Liver (tissue), 3 donors: ENCODE data around the gene MOB4.

Experiments used
- EGR1 ChIP-seq, 2 donors: IDR thresholded peaks; 2 replicates each; pipeline ENCODE4 v1.6.1; 2016 to 2018; ENCODE audit warnings: antibody characterized with exemption in 2 of 2, low read depth in 2 of 2
- FOXA1 ChIP-seq: IDR thresholded peaks from 2 replicates; pipeline ENCODE4 v1.6.1; 2016; ENCODE audit warnings: antibody characterized with exemption
- GABPA ChIP-seq, 2 donors: IDR thresholded peaks in 1 of 2; conservative IDR thresholded peaks in 1 of 2; 2 replicates each; pipeline ENCODE4 v1.6.1; 2016; ENCODE audit warnings: antibody characterized with exemption in 2 of 2, mild to moderate bottlenecking in 1 of 2, moderate library complexity in 1 of 2
- JUND ChIP-seq, 2 donors: IDR thresholded peaks; 2 replicates each; pipeline ENCODE4 v1.6.1; 2016; ENCODE audit warnings: antibody characterized with exemption in 2 of 2
- RAD21 ChIP-seq, 2 donors: IDR thresholded peaks; 2 replicates each; pipeline ENCODE4 v1.6.1; 2016; ENCODE audit warnings: antibody characterized with exemption in 2 of 2, mild to moderate bottlenecking in 2 of 2
- RXRA ChIP-seq, 2 donors: IDR thresholded peaks; 2 replicates each; pipeline ENCODE4 v1.6.1; 2017 to 2018; ENCODE audit warnings: antibody characterized with exemption in 2 of 2, mild to moderate bottlenecking in 1 of 2
- TAF1 ChIP-seq: conservative IDR thresholded peaks from 2 replicates; pipeline ENCODE4 v1.6.1; 2016; ENCODE audit warnings: antibody characterized with exemption, mild to moderate bottlenecking
- TF ChIP-seq, protein P1 (sequence below): fragments of 150-350 bp; IDR thresholded peaks from 2 replicates; pipeline ENCODE4 v1.5.1; 2017; ENCODE audit warnings: improper control_type of control experiment, low read depth, low read length; ENCODE audit not compliant: missing input control
- TF ChIP-seq, protein P2 (sequence below): IDR thresholded peaks from 2 replicates; pipeline ENCODE4 v1.6.1; 2016; ENCODE audit warnings: antibody characterized with exemption
- TF ChIP-seq, protein P3 (sequence below): IDR thresholded peaks from 2 replicates; pipeline ENCODE4 v1.6.1; 2016; ENCODE audit warnings: antibody characterized with exemption
- TF ChIP-seq, protein P4 (sequence below): IDR thresholded peaks from 2 replicates; pipeline ENCODE4 v1.6.1; 2016; ENCODE audit warnings: antibody characterized with exemption, mild to moderate bottlenecking
- donor health status: healthy.
- donor health status: healthy.

DNA sequence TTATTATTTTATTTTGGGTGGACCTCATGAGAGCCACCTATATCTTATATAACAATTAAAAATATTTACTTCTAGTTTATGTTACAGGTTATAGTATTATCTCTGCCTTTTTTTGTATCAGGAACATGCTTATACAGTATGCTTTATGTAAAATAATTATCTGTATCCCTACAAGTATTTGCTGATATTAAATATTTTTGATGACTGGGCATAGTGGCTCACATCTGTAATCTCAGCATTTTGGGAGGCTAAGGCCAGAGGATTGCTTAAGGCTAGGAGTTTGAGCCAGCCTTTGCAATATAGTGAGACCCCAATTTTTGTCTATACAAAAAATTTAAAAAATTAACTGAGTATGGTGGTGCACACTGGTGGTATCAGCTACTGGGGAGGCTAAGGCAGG lies 39.6 kb downstream of the MOB4 start:
- TF ChIP-seq, protein P1, sequence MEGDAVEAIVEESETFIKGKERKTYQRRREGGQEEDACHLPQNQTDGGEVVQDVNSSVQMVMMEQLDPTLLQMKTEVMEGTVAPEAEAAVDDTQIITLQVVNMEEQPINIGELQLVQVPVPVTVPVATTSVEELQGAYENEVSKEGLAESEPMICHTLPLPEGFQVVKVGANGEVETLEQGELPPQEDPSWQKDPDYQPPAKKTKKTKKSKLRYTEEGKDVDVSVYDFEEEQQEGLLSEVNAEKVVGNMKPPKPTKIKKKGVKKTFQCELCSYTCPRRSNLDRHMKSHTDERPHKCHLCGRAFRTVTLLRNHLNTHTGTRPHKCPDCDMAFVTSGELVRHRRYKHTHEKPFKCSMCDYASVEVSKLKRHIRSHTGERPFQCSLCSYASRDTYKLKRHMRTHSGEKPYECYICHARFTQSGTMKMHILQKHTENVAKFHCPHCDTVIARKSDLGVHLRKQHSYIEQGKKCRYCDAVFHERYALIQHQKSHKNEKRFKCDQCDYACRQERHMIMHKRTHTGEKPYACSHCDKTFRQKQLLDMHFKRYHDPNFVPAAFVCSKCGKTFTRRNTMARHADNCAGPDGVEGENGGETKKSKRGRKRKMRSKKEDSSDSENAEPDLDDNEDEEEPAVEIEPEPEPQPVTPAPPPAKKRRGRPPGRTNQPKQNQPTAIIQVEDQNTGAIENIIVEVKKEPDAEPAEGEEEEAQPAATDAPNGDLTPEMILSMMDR = no peak
- no peak for TF ChIP-seq TAF1
- no peak for TF ChIP-seq FOXA1
- TF ChIP-seq, protein P2, sequence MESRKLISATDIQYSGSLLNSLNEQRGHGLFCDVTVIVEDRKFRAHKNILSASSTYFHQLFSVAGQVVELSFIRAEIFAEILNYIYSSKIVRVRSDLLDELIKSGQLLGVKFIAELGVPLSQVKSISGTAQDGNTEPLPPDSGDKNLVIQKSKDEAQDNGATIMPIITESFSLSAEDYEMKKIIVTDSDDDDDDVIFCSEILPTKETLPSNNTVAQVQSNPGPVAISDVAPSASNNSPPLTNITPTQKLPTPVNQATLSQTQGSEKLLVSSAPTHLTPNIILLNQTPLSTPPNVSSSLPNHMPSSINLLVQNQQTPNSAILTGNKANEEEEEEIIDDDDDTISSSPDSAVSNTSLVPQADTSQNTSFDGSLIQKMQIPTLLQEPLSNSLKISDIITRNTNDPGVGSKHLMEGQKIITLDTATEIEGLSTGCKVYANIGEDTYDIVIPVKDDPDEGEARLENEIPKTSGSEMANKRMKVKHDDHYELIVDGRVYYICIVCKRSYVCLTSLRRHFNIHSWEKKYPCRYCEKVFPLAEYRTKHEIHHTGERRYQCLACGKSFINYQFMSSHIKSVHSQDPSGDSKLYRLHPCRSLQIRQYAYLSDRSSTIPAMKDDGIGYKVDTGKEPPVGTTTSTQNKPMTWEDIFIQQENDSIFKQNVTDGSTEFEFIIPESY = no peak
- TF ChIP-seq, protein P3, sequence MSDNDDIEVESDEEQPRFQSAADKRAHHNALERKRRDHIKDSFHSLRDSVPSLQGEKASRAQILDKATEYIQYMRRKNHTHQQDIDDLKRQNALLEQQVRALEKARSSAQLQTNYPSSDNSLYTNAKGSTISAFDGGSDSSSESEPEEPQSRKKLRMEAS = no peak
- TF ChIP-seq, protein P4, sequence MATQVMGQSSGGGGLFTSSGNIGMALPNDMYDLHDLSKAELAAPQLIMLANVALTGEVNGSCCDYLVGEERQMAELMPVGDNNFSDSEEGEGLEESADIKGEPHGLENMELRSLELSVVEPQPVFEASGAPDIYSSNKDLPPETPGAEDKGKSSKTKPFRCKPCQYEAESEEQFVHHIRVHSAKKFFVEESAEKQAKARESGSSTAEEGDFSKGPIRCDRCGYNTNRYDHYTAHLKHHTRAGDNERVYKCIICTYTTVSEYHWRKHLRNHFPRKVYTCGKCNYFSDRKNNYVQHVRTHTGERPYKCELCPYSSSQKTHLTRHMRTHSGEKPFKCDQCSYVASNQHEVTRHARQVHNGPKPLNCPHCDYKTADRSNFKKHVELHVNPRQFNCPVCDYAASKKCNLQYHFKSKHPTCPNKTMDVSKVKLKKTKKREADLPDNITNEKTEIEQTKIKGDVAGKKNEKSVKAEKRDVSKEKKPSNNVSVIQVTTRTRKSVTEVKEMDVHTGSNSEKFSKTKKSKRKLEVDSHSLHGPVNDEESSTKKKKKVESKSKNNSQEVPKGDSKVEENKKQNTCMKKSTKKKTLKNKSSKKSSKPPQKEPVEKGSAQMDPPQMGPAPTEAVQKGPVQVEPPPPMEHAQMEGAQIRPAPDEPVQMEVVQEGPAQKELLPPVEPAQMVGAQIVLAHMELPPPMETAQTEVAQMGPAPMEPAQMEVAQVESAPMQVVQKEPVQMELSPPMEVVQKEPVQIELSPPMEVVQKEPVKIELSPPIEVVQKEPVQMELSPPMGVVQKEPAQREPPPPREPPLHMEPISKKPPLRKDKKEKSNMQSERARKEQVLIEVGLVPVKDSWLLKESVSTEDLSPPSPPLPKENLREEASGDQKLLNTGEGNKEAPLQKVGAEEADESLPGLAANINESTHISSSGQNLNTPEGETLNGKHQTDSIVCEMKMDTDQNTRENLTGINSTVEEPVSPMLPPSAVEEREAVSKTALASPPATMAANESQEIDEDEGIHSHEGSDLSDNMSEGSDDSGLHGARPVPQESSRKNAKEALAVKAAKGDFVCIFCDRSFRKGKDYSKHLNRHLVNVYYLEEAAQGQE = no peak
- TF ChIP-seq JUND (IDR thresholded peaks at IDR 0.05) = no peak
- TF ChIP-seq RAD21 (IDR thresholded peaks at IDR 0.05) = no peak
- TF ChIP-seq GABPA (IDR thresholded peaks at IDR 0.05 in 1 of 2, conservative IDR thresholded peaks at IDR 0.05 in 1 of 2) = no peak
- no peak for TF ChIP-seq RXRA (IDR thresholded peaks at IDR 0.05)
- no peak for TF ChIP-seq EGR1 (IDR thresholded peaks at IDR 0.05; ENCODE audit: low read depth in 2 of 2)
